ENCODE data around the gene PCF11. TPM values are rescaled to one million over a fixed set of nuclear protein-coding genes. Genes with fewer than 3 reads are reported as not detected.
A peak's percentile ranks its signal among the peaks of the same experiment; 100 is the strongest.

PCF11 gene
- 26.7 and 34.2 TPM in 2 replicates for total RNA-seq (2012; rRNA removed)
- 16.2 and 19.2 TPM in 2 replicates for polyA plus RNA-seq (2012; rRNA removed)
- 7.3 and 12.7 TPM in 2 replicates for polyA plus RNA-seq (2012; cell fraction: cytosol; rRNA removed)
- 84.8 and 142 TPM in 2 replicates for polyA plus RNA-seq (2012; cell fraction: nucleus; rRNA removed; ENCODE audit: low replicate concordance)
- Bru-seq, nascent RNA, result percentile 94 among the genes with signal in this experiment
- BruChase-seq, experiment 1, labeled RNA remaining after a 6-hour chase, result percentile 78 among the genes with signal in this experiment
- percentile 94 among the genes with signal in this experiment for BruChase-seq, experiment 2, labeled RNA remaining after a 2-hour chase
- long read RNA-seq, full-length matches to known transcripts, result 1 of 11 reads
- long read RNA-seq, partial matches to known transcripts, result 6 of 11 reads
- long read RNA-seq, other reads (novel, unspliced or antisense), result 4 of 11 reads

DNA sequence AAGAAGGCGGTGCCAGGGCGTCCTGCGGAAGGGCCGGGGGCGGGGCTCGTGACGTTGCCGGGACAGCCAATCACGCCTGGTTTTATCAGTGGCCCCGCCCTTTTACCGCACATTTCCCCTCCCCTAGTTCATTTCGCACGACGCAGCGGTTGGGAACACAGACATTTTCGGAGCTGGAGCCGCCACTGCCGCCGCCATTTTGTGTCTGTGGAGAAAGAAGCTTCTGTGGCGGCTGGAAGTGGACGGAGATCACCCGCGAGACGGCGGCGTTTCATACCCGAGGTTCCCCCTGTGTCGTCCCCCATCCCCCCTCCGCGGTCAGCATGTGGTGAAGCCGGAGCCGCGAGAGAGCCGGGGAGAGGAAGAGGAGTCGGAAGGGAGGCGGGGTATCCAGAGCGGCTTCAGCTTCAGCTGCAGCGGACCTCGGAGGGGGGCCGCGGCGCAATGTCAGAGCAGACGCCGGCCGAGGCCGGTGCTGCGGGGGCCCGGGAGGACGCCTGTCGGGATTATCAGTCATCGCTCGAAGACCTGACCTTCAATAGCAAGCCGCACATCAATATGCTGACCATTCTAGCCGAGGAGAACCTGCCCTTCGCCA lies at the start of gene PCF11:
TSS of gene PCF11 (plus strand) at position 136 of the 598 bp plus-strand sequence. CDS start at position 445, 309 bp downstream.
- no peaks in the 10 kb centered on the region for H3K9me3 ChIP-seq (ENCODE audit: control insufficient read depth, insufficient read depth, low read length)
- peaks cover 3% of the 10 kb centered on the region for H3K4me1 ChIP-seq (ENCODE audit: control insufficient read depth, insufficient read depth, low read length)
- H3K27me3 ChIP-seq (ENCODE audit: control insufficient read depth, insufficient read depth, low read length), result no peaks in the 10 kb centered on the region
- H3K18ac ChIP-seq (ENCODE audit: low read depth, low read length), result peak within 1 kb of the TSS; percentile 98
- ChIA-PET CTCF (no interaction called here), POLR2A (ENCODE audit: unreplicated experiment) (interaction anchor here (0.5 to 0.9 kb wide), 2 partner anchors 12 to 255 kb away, joined by 3 to 7 read pairs; partner anchors contain the start of gene DDIAS)
- H2BK15ac ChIP-seq (ENCODE audit: low read depth, low read length), result peak within 1 kb of the TSS; percentile 47; the same call in 1 of the 3 replicates
- TSS peak; percentile 64 for BruUV-seq (replicated peaks)
- H2AK5ac ChIP-seq (ENCODE audit: low read depth, low read length), result peak within 1 kb of the TSS; percentile 94
- intact Hi-C loops (cut with micrococcal nuclease), result loop anchor here (1.0 to 5.0 kb wide), 7 partner anchors 64 to 440 kb away; partner anchors contain the start of genes DDIAS, PRCP and RAB30
- H4K91ac ChIP-seq (ENCODE audit: insufficient read depth, low read depth, low read length), result peak within 1 kb of the TSS; percentile 93
- peaks cover 3% of the 10 kb centered on the region for H3K36me3 ChIP-seq (ENCODE audit: control insufficient read depth, insufficient read depth, low read length)
- H2BK120ac ChIP-seq (ENCODE audit: low read depth, low read length), result peak within 1 kb of the TSS; percentile 32
- peak within 1 kb of the TSS; percentile 88 for H2AFZ ChIP-seq (replicated peaks; ENCODE audit: low read length, poor library complexity)
- peak within 1 kb of the TSS; percentile 89 for H3K23ac ChIP-seq (ENCODE audit: low read depth, low read length)
- peak within 1 kb of the TSS; percentile 100 for H3K9ac ChIP-seq (ENCODE audit: low read depth, low read length)
- H3K9me1 ChIP-seq (ENCODE audit: insufficient read depth, low read length), result peaks cover 6% of the 10 kb centered on the region; the same call in 1 of the 2 replicates
- H4K20me1 ChIP-seq (ENCODE audit: insufficient read depth, low read length), result peaks cover 49% of the 10 kb centered on the region
- H2BK20ac ChIP-seq (ENCODE audit: low read depth, low read length), result no peak within 1 kb of the TSS
- peak within 1 kb of the TSS; percentile 100 for H2AK9ac ChIP-seq (replicated peaks; ENCODE audit: low read depth, low read length, poor library complexity)
- in situ Hi-C loops (cut with MboI; ENCODE audit: low sequenced_read_pairs), result no loop called here
- peak within 1 kb of the TSS; percentile 71 for H3K4me3 ChIP-seq (ENCODE audit: insufficient read depth, low read depth, low read length)
- peak within 1 kb of the TSS; percentile 89 for H3K56ac ChIP-seq (ENCODE audit: extremely low read depth, insufficient read depth, low read length)
- DNase-seq, result no peak
- H4K8ac ChIP-seq (ENCODE audit: low read depth in 2 of 2, low read length in 2 of 2), result peak within 1 kb of the TSS; percentile 78 to 98
- peak within 1 kb of the TSS; percentile 65 for H3K4me2 ChIP-seq (ENCODE audit: low read depth, low read length)
- H3K4ac ChIP-seq (ENCODE audit: low read depth, low read length), result peak within 1 kb of the TSS; percentile 97
- H2BK5ac ChIP-seq (ENCODE audit: low read depth, low read length, poor library complexity, severe bottlenecking), result peak within 1 kb of the TSS; percentile 87
- H3K14ac ChIP-seq (replicated peaks; ENCODE audit: low read depth, low read length), result peak within 1 kb of the TSS; percentile 98
- WGBS, 2 experiments (ENCODE audit: extremely low coverage in 2 of 2, insufficient read length in 1 of 2), result 0% methylated on average over 17 of the region's 55 CpGs; no CpG with 5 or more reads in 1 of the 2 experiments
- H3K27ac ChIP-seq (ENCODE audit: insufficient read depth, low read length), result peak within 1 kb of the TSS; percentile 92
- dilution Hi-C loops (cut with HindIII; ENCODE audit: low sequenced_read_pairs, unreplicated experiment), result loop anchor here (25.0 kb wide), 1 partner anchor 95 kb away; the partner anchor contains the start of gene RAB30
- H4K5ac ChIP-seq (ENCODE audit: low read depth, low read length), result peak within 1 kb of the TSS; percentile 98
- H3K79me1 ChIP-seq (ENCODE audit: low read depth in 1 of 2, low read length in 2 of 2), result peaks cover 0 to 14% of the 10 kb centered on the region in 2 experiments; a peak in 2 of 4 replicates
- ATAC-seq (ENCODE audit: low read depth), result peak; percentile 82
- peak; percentile 19; the same call in 1 of the 2 replicates for TF ChIP-seq MAFK (IDR thresholded peaks at IDR 0.05; ENCODE audit: low read depth, low read length)
- no peak for TF ChIP-seq RCOR1 (IDR thresholded peaks at IDR 0.05; ENCODE audit: insufficient replicate concordance, low read length)
- TF ChIP-seq RFX5 (IDR thresholded peaks at IDR 0.05; ENCODE audit: low read depth, low read length), result no peak
- TF ChIP-seq SMC3 (IDR thresholded peaks at IDR 0.05; ENCODE audit: low read depth, low read length), result no peak
- TF ChIP-seq, protein P1, sequence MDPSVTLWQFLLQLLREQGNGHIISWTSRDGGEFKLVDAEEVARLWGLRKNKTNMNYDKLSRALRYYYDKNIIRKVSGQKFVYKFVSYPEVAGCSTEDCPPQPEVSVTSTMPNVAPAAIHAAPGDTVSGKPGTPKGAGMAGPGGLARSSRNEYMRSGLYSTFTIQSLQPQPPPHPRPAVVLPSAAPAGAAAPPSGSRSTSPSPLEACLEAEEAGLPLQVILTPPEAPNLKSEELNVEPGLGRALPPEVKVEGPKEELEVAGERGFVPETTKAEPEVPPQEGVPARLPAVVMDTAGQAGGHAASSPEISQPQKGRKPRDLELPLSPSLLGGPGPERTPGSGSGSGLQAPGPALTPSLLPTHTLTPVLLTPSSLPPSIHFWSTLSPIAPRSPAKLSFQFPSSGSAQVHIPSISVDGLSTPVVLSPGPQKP (IDR thresholded peaks at IDR 0.05; ENCODE audit: borderline replicate concordance, low read depth, low read length), result no peak
- TF ChIP-seq POLR2A (IDR thresholded peaks at IDR 0.05; ENCODE audit: low read depth, low read length), result peak; percentile 99
- TF ChIP-seq BHLHE40 (IDR thresholded peaks at IDR 0.05; ENCODE audit: low read depth, low read length), result no peak
- no peak for TF ChIP-seq NFE2L2 (IDR thresholded peaks at IDR 0.05; ENCODE audit: low read depth, low read length)
- TF ChIP-seq FOS (IDR thresholded peaks at IDR 0.05; ENCODE audit: low read depth, low read length), result no peak
- no peak for TF ChIP-seq CEBPB (IDR thresholded peaks at IDR 0.05; ENCODE audit: low read depth, low read length)
- TF ChIP-seq CHD1 (IDR thresholded peaks at IDR 0.05; ENCODE audit: low read depth, low read length), result peak; percentile 94; the same call in 1 of the 2 replicates
- TF ChIP-seq CTCF (conservative IDR thresholded peaks at IDR 0.05; ENCODE audit: low read depth, low read length), result no peak
- no peak for TF ChIP-seq MAZ (IDR thresholded peaks at IDR 0.05; ENCODE audit: borderline replicate concordance, low read depth, low read length)
- TF ChIP-seq RAD21 (IDR thresholded peaks at IDR 0.05; ENCODE audit: low read length), result no peak

Data from IMR-90 (cell line).